Left forelimb (tissue), 1 donor: ENCODE results near the gene AFAP1.

Experiments
- DNase-seq: peaks from one replicate; pipeline ENCODE4 v3.0.0-alpha.2; 2018; ENCODE audit warnings: low spot score

AFAP1 gene

DNA sequence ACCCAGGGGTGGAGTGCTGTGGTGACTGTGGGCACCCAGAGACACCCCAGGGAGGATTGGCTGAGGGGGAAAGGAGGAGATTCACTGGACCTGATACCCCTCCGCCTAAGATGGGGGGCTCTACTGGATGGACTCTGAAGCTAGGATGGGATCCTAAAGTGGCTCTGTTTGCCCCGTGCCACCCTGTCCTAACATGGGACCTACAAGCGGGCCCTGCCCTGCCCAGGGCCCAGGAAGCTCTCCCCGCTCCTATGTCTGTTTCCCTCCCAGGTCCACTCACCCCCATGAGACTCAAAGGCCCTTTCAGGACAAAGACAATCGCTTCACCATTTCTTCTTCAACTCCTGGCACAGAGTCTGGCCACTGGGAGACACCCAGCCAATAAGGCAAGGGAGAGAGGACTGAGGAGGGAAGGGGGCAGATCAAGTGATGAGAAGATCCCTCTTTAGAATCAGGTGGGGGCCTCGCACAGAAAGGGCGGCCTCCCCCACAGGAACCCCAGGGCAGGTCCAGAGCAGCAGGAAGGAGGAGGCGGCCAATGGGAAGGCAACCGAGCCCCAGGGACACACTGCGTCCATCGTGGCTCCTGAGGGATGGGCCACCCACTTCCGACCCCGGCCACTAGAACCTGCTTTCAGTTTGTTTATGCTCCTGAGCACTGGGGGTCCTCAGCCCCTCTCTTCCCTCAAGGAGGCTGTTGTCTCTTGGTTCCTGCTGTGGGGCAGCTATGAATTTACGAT is 155.4 kb downstream of the AFAP1 start:
- peak; percentile 41 for DNase-seq

DNA sequence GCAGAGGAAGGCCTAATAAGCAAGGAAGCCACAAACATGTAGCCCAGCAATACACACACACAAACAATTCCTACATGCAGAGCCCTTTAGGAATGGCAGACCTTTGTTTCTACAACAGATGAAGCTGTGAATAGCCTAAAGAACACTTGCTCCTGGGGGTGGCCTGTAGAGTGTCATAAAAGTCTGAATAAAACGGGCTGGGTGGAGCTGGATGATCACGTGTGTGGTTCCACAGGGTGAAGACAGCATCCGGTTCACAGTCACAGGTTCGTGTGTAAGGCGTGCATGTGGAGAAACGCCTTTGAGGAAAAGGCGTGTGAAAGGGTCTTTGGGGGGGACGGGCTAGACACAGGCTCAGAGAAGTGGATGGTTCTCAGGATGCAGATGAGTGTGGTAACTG is 156.1 kb downstream of the AFAP1 start:
- DNase-seq: peak; percentile 45

DNA sequence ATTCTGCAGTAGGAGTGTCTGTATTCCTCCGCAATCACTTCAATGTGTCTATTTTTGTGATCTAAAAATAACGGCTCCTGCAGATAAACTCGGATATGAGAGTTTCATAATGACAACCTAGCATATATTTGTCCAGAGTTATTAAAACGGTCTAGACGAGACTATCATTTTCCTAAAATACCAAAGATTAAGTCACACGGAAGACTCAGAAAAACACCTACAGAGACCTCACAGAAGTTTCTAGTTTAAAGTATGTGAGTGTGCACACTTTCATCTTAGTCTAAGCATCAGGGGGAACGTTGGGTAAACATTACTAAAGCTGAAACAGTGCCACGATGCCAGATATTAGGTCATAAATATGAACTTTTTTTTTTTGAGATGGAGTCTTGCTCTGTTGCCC is 156.9 kb downstream of the AFAP1 start:
- DNase-seq: no peak

DNA sequence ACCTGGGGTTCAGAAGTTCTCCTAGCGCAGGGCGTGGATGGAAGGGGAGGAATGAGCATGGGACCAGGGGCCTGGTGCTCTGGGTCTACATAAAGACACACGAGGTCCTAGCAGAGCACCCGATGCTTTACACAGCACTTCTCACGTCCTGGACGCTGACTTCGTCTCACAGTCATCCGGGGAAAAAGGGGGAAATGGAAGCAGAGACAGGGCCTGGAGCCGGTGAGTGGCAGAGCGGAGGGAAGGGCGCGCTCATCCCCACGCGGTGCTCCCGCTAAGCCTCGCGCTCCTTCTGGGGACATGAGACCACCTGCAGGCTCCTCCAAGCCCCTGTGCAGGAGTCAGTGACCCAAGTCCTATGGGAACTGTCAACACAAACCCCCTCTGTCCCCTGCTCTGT is 157.7 kb downstream of the AFAP1 start:
- DNase-seq: peak; percentile 42

DNA sequence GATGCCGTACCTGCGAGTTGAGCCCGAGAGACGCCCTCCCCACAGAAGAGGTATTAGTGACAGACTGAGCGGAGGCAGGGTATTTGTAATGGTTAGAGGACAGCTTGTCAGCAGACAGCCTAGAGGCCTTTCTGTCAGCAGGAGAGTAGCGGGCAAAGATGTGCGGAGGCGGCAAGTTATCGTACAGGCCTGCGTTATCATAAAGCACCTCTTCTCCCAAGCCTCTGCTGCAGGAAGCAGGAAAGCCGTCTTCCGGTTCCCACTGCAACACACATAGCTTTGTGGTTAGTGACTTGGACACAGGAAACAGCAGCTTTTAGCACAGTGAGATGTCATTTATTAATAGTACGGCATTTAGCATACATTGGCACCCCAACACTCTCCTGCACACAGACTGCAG is 158.3 kb downstream of the AFAP1 start:
- peak; percentile 54 for DNase-seq

DNA sequence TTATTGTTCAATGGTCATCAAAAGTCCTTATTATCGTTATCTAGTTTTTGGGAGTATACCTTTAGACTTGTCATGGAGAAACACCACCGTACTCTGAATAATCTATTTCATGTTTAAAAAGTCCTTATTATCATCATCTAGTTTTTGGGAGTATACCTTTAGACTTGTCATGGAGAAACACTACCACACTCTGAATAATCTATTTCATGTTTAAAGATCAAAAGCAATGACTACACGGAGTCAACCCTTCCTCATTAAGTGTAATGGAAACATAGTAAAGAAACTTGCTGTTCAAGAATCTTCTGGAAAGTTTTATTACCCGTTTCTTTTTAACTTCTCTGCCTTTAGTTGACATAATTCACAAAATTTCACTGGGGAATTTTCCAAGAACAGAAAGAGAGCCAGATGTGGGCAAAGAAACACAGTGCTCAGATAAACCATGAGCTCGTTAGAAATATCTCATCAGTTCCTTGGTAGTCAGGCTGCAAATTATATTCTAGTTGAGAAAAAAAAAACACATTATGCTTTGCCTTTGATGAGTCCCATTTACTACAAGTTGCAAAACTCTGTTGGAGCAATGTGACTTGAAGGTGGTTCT is 158.8 kb downstream of the AFAP1 start:
- peak; percentile 22 for DNase-seq

DNA sequence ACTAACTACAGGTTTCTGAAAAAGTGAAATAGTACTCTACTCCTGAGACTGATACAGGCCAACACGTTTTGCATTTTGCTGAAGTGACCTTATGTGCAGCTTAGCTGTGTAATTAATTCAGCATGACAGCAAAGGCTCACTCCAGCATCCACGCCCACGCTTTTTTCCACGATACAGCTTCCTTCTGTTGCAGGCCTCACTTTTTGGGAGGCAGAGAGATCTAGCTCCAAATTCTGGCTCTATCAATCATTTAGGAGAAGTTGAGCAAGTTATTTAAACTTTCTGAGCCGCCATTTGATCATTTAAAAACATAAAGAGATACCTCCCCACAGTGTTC is 160.3 kb downstream of the AFAP1 start:
- peak; percentile 63 for DNase-seq

DNA sequence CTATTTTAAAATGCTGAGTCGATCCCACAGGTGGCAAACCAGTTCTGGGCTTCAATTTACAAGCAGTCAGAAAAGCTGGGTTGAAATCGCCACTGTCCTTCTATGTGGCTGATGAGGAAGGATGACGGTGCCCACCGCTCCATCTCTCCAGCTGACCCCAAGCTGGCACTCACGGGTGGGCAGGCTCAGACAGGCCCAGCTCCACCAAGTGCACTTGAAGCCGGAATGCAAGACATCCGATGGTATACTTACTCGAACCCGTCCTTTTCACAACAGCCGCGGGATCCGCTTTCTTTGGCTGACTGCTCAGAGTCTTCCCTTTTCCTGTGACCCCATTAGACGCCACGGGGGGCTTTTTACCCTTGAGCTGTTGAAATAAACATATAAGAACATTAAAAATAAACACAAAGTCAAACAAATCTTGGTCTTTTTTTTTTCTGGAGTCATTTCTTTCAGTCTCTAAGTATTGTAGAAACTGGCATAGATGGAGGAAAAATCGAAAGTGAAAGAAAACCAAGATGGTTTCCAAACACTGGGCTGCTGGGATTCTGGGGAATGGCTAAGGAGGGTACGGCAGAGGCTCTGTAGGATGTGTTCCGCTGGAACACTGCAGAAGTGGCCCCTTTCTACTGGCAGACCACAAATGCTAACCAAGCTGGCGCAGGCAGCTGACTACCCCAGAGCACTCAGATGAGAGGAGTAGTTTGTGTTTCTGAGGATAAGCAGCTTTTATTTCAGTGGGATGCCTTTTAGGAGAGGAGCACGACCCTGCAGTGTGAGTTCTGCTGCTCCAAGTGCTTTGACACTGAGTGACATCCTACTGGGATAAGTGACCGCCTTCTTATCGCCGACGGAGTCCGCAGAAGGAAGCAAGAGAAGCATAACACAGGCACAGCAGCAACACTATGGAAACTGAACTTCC is 160.9 kb downstream of the AFAP1 start:
- DNase-seq: peak; percentile 62

DNA sequence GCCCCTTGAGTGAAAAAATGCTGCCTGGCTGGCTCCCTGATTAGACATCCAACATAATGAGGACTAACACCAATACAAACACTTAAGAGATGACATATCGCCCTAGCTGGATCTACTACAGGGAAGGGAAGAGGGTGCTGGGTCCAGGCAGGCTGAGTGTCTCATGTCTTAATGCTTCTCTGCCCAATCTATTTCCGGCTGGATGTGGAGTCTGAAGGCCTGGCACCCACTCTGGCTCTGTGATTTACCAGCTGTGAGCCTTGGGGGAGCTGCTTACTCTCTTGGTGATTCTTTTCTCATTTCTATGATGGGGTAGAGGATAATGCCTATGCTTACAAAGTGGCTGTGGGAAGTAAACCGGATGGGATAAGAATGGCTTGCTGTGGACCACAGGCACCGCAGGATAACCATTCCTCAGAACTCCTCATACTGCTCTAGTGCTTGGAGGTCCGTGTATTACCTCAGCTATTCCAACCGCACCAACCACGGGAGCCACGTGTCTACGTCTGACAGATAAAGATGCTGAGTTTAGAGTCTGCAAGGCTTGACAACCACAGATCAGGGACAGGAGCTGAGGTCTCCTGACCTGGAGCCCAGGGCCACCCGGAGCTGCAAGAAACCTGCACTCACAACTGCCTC is 161.7 kb downstream of the AFAP1 start:
- DNase-seq: peak; percentile 60

DNA sequence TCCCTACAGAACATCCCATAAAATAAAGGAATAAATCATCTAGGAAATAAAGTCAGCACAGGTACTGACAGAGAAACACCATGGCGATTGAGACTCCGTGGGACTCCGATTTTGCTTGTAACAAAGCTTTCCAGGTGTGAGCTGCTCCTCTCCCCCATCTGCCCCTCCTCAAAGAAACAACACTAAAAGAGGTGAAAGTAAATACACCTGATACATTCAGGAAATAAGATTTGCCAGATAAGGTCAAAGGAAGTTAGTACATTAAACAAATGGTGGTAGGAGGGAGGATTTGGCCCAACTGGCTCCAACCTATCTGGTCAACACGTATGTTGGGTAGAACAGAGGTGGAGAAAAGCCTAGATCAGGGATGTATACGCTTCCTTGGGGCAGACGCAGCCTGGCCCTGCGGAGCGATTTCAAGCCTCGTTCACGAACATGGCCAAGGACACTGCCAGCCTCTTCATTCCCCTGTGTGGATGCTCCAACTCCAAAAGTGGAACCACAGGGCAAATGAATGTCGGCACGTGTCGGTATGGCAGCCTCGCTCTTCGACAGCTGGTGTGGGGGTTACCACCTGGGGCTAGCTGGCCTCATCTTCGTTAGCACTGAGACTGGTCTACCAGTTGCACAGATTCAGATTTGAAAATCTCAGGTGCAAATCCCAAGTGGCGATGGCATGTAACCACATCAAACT is 162.5 kb downstream of the AFAP1 start:
- DNase-seq: no peak

DNA sequence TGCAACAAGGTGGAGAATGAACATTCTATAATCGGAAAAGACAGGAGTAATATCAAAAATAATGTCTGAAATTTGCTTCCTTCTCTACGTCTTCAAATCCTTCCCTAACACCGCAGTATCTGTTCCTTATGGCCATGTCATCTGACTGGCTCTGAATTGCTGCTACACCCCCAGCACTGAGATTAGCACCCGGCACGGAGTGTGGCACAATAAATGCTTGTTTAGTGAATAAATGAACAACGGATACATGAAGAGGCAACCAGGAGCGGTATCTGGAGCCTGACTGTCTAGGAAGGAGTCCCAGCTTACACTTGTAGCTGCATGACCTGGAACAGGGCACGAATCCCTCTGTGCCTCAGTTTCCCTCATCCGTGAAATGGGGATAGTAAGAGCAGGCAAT is 164.3 kb downstream of the AFAP1 start:
- DNase-seq: no peak

DNA sequence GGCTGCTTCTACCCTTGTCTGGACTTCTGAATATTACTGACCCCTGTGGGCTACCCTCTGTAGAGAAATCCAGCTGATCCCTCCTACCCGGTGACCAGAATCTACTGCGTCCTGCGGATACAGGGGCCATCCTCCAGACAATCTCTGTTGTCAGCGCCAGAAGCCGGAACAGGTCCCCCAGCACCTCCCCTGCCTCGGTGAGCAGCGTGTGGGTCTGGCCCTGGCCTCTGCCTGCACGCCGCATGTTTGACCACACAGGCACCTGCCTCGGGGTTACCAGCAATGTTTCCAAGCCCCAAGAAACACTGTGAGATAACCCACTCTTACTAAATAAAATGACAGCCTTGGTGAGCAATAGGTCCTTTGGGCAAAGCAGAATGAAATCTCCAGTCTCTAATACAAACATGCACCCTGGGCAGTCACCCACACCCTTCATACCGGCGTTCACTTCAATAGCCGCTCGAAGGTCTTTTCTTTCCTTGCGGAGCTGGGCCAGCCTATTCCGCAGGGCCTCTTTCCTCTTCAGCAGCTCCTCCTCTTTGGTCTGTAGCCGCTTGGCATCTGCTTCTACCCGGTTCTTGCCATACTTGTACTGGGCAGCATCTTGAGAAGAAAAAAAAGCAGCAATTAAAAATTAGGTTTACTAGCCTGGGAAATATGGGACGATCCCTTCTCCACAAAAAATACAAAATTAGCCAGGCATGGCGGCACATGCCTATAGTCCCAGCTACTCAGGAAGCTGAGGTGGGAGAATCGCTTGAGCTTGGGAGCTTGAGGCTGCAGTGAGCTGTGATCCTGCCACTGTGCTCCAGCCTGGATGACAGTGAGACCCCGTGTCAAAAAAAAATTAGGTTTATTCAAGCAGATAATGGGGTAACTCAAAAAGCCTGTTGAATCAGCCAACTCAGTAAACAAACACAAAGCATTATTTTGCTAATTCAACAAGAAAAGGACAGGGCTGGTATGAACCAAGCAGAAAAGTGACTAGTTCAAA is 165.1 kb downstream of the AFAP1 start:
- DNase-seq: no peak

DNA sequence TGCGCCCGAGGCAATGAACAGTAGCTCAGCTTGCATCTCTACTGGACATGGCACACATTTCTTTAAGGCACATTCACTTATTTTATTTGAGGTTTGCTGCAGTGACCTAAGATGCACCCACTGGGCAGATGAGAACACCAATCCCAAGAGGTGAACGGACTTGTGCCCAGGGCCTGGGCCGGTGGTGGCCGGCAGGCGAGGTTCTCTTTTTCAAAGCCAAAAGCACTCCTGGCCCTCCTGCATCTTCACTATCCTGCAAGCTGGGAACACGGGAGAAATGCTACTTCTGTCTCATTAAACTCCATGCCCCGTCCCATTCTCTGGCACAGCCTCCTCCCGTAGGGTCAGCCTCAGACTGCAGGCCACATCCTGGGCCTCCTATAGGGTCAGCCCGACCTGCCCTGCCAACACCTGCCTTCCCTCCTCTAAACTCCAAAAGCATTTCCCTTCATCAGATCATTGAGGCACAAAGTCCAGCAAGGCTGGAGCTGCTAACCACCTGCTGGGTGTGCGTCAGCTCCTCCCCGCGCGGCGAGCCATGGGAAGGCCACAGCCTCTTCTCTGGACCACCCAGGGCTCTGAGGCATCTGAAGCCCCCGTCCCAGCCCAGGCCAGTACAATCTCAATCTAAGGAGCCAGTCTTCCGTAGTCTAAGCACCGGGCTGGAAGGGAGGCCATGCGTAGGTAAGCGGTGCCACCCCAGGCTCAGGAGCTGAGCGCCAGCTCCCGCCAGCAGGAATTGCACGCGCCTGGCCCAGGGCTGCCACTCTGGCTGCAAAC is 166.1 kb downstream of the AFAP1 start:
- no peak for DNase-seq

DNA sequence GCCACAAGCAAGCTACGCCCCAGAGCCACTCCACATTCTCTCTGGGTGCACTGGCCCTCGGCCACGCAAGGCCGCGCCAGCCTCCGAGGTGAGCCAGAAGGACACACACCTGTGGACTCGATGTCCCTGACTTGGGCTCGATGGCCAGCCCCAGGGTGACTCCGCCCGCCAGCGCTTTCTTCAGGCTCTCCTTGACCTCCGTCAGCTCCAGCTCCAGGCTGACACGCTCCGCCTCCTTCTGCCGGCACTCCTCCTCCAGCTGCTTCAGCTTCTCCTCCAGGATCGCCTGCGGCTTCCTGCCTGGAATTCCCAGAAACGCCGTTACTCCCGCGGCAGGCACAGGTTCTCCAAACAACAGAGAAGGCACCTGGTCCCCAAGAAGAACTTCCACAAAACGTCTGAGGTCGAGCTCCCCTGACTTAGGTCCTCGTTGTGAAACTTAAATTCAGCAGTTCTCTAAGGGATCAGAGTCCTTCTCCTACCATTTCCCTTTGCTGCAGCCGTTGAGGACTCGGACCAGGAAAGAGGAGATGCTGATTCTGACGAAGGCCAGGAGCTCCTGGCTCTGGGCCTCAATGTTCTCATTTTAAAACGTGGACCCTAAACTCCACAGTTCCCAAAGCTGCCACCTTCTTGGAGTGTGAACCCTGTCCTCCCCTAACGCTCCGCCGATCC is 166.8 kb downstream of the AFAP1 start:
- DNase-seq: no peak

DNA sequence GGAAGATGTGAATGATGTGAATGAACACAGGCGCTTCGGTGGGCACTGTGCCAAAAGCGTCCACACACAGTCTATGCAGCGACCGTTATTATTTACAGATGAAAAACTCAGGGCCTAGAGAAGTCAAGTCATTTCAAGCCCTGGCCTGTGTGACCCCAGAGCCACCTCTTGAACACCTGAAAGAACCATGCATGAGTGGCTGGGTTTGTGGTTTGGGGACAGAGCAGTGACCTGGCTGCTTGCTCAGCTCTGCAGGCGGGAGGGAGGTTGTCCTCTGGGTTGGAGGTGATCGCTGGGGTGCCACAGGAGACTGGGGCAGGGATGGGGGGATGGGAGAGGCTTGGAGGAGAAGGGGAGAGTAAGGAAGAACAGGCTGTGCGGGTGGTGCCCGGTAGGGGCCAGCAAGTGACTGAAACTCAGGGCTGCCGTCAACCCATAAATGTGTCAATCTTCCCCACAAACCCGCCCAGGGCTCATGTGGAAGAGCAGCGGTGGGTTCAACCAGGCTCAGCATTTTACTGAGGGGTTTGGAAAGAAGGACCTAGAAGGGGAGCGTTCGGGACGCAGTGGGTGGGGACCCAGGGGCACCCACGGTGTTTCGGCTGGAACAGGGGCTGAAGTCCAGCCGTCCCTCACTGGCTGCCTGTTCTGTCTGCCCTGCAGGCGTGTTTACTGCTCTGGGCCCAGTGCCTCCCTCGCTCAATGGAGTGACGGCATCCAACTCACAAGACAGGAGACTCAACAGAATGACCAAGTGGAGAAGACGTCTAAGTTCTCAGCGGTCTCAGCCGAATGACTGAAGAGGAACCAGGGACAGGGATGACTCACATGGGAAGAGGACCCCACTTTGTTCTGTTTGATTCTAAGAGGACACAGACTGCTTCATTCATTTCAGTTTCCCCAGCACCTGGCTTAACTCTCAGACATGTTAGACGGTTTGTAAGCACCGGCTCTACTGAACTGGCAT is 167.8 kb downstream of the AFAP1 start:
- DNase-seq: no peak

DNA sequence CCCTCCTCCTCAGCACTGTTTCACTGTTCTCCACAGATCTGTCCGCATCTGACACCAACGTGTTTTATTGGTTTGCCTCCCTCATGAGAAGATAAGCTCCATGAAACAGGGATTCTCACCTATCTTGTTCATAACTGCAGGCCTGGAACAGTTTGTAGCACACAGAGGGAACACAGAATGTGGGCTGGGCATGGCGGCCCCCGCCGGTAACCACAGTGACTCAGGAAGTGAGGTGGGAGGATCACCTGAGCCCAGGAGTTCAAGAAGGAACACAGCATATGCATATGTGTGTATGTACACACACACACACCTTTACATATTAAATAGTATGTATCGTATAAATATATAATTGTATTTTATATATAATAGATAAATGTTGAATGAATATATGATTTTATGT is 168.6 kb downstream of the AFAP1 start:
- DNase-seq: no peak

DNA sequence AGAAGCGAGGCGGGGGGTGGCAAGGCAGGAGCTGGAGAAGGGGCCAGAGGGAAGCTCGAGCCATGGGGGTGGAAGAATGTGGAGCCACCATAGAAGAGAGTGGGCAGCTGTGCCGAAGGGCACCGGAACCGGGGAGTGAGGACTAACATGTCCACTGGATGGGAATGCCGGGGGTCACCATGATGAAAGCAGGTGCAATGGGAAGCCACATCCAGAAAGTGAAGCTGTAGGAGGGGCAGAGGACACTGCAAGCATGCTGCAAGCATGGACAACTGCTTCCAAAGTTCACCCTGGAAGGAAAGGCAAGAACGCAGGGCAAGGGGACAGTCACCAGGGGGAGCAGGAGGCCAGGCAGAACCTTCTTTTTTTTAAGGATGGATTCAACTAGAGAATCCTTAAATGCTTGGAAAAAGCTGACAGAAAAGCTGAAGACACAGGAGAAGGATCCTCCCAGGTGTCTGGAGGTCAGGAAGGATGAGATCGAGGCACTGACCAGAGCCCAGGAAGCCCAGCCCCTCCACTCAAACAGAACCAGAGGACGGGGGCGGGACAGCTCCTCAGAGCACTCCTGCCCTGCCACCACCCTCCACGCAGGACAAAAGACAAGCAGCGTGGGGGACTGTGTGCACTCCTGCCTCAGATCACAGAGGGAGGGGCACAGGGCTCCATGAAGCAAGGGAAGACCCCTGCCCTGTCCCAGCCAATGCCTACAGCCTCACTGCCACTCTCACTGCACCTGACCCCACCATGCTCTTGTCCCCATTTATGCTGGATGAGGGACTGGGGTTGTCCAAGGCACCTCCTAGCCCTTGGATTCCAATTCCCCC is 169.2 kb downstream of the AFAP1 start:
- DNase-seq: no peak
